Lower leg skin (tissue), 4 donors: ENCODE data around the gene TNFAIP8L1. TPM values are rescaled to one million over a fixed set of nuclear protein-coding genes. Genes with fewer than 3 reads are reported as not detected.

ENCODE experiments used
- DNase-seq, 2 donors: peaks; one replicate each; pipeline ENCODE4 v3.0.0-alpha.2; 2019; ENCODE audit warnings: low spot score in 2 of 2
- H3K4me3 ChIP-seq: fragments of 200-600 bp; sonication (generic); 2 replicates; pipeline ENCODE4 v1.5.1; 2017; ENCODE audit warnings: mild to moderate bottlenecking, low read depth; ENCODE audit not compliant: poor library complexity, severe bottlenecking
- CTCF ChIP-seq, 3 donors: fragments of 450-650 bp; IDR thresholded peaks; one replicate each; pipeline ENCODE4 v1.5.1; 2016; ENCODE audit warnings: antibody characterized with exemption in 3 of 3, mild to moderate bottlenecking in 3 of 3, moderate library complexity in 2 of 3
- POLR2A ChIP-seq, 2 donors: fragments of 450-650 bp; IDR thresholded peaks; one replicate each; pipeline ENCODE4 v1.6.1; 2016 to 2017; ENCODE audit warnings: antibody characterized with exemption in 2 of 2, mild to moderate bottlenecking in 1 of 2, moderate library complexity in 1 of 2
- WGBS, 2 donors: methylation state at CpG; one replicate each; pipeline ENCODE4 v1.1.5; 2018; 5-methylcytosine and 5-hydroxymethylcytosine counted together
- intact Hi-C: fragments of 100-400 bp; cut with DNase I; formaldehyde crosslinking; loops from one replicate; pipeline ENCODE4 v1.15.0; 2023; ENCODE audit warnings: low total_unique reads
- total RNA-seq, 4 donors: library from RNA; depleted of rRNA; stranded (reverse); fragments of >200 nt; gene quantifications; one replicate each; pipeline ENCODE4 v1.1.0, GENCODE V29; 2016

TNFAIP8L1 gene
- total RNA-seq, 4 donors from 2014 or later: 3.1 to 11.6 (median 7.0) TPM

GRCh38 chr19:4660993-4661392 lies 21.7 kb downstream of the TNFAIP8L1 start:
- no peak overlapping the region for H3K4me3 ChIP-seq
- WGBS, 2 donors: 90 to 92% methylated on average over 4 of the region's 4 CpGs
- intact Hi-C loops: no loop called here
- TF ChIP-seq POLR2A (IDR thresholded peaks at IDR 0.05): no peak
- TF ChIP-seq CTCF (IDR thresholded peaks at IDR 0.05): no peak
- DNase-seq: no peak

- H3K4me3 ChIP-seq: no peak overlapping the region
- no peak for TF ChIP-seq CTCF (IDR thresholded peaks at IDR 0.05)
- no peak for TF ChIP-seq POLR2A (IDR thresholded peaks at IDR 0.05)
- no peak for DNase-seq
- intact Hi-C loops: no loop called here
- 71 to 72% methylated on average over 20 of the region's 20 CpGs for WGBS, 2 donors
These were observed 22.8 kb downstream of the TNFAIP8L1 start for GRCh38 chr19:4662020-4662695.

- intact Hi-C loops: no loop called here
- no peak overlapping the region for H3K4me3 ChIP-seq
- no peak for TF ChIP-seq POLR2A (IDR thresholded peaks at IDR 0.05)
- TF ChIP-seq CTCF (IDR thresholded peaks at IDR 0.05): no peak
- 72 to 84% methylated on average over 6 of the region's 6 CpGs for WGBS, 2 donors
- no peak for DNase-seq
These were observed 23.5 kb downstream of the TNFAIP8L1 start for GRCh38 chr19:4662812-4663211.

GRCh38 chr19:4664642-4665041 lies 25.3 kb downstream of the TNFAIP8L1 start:
- TF ChIP-seq POLR2A (IDR thresholded peaks at IDR 0.05): no peak
- intact Hi-C loops: no loop called here
- 88 to 91% methylated on average over 12 of the region's 12 CpGs for WGBS, 2 donors
- no peak for DNase-seq
- H3K4me3 ChIP-seq: no peak overlapping the region

- intact Hi-C loops: no loop called here
- 0 to 1% methylated on average over 12 to 33 of the region's 75 CpGs for WGBS, 2 donors
- DNase-seq: peak; percentile 84 to 98
- TF ChIP-seq POLR2A (IDR thresholded peaks at IDR 0.05) (no peak), CTCF (IDR thresholded peaks at IDR 0.05) (no peak)
- H3K4me3 ChIP-seq: peak within 1 kb of the TSS; percentile 90
These were observed 30.6 kb downstream of the TNFAIP8L1 start, which contains the start of gene MYDGF for GRCh38 chr19:4669723-4670480. TSS of gene MYDGF (minus strand) at chr19:4670342. CDS start at chr19:4670334, 8 bp downstream.

- WGBS, 2 donors: 43 to 45% methylated on average over 10 of the region's 10 CpGs
- TF ChIP-seq POLR2A (IDR thresholded peaks at IDR 0.05) (no peak), CTCF (IDR thresholded peaks at IDR 0.05) (no peak)
- intact Hi-C loops: no loop called here
- no peak overlapping the region for H3K4me3 ChIP-seq
- DNase-seq: no peak
These were observed 32.0 kb downstream of the TNFAIP8L1 start for GRCh38 chr19:4671185-4671851.
